NCI-H82 treated with DMSO at 0.1 percent for 48 hours (cell line): ENCODE results near the gene KRTAP2-3.
"Not testable (repeated sequence)": the region's sequence is repeated elsewhere in the genome, so short reads cannot be mapped to it uniquely, and the experiment has no call there.

Source experiments
- DNase-seq: peaks from one replicate; lab custom pipeline; 2025; ENCODE audit not compliant: unreplicated experiment; lab: John Stamatoyannopoulos, UW

Gene KRTAP2-3

GRCh38 chr17:41069031-41069430 lies 9.1 kb upstream of the KRTAP2-3 start:
- DNase-seq = no peak

GRCh38 chr17:41067281-41067680 lies 7.4 kb upstream of the KRTAP2-3 start:
- DNase-seq = no peak

- no peak for DNase-seq
Measured at GRCh38 chr17:41065829-41066624, 6.1 kb upstream of the KRTAP2-3 start, which contains the start of gene KRTAP2-4. Gene KRTAP2-4, minus strand, starts transcription at chr17:41065879. Its CDS starts 34 bp downstream, at chr17:41065845.

- not testable (repeated sequence) for DNase-seq
Measured at GRCh38 chr17:41065016-41065689, 5.2 kb upstream of the KRTAP2-3 start.

GRCh38 chr17:41064301-41064700 lies 4.4 kb upstream of the KRTAP2-3 start:
- DNase-seq = no peak

- no peak for DNase-seq
Measured at GRCh38 chr17:41063449-41063848, 3.5 kb upstream of the KRTAP2-3 start.

- no peak for DNase-seq
Measured at GRCh38 chr17:41061964-41062363, 2.0 kb upstream of the KRTAP2-3 start.

GRCh38 chr17:41059276-41060051 lies 450 bp downstream of the KRTAP2-3 start:
- DNase-seq = not testable (repeated sequence)

- no peak for DNase-seq
Measured at GRCh38 chr17:41058741-41059140, 1.2 kb downstream of the KRTAP2-3 start.

- DNase-seq = no peak
Measured at GRCh38 chr17:41057547-41057946, 2.4 kb downstream of the KRTAP2-3 start.

GRCh38 chr17:41055130-41055529 lies 4.8 kb downstream of the KRTAP2-3 start, which contains the start of gene KRTAP2-2:
Gene KRTAP2-2, minus strand, starts transcription at chr17:41055230. Its CDS starts 19 bp downstream, at chr17:41055211.
- DNase-seq = not testable (repeated sequence)

GRCh38 chr17:41054556-41054955 lies 5.4 kb downstream of the KRTAP2-3 start:
- DNase-seq = not testable (repeated sequence)

- DNase-seq = no peak
Measured at GRCh38 chr17:41054025-41054424, 5.9 kb downstream of the KRTAP2-3 start.

GRCh38 chr17:41052566-41052965 lies 7.3 kb downstream of the KRTAP2-3 start:
- DNase-seq = no peak

GRCh38 chr17:41049110-41049509 lies 10.8 kb downstream of the KRTAP2-3 start:
- no peak for DNase-seq

GRCh38 chr17:41048441-41048840 lies 11.5 kb downstream of the KRTAP2-3 start:
- DNase-seq = no peak

GRCh38 chr17:41046735-41047465 lies 13.0 kb downstream of the KRTAP2-3 start, which contains the start of gene KRTAP2-1:
Gene KRTAP2-1, minus strand, starts transcription at chr17:41047316. Its CDS starts 49 bp downstream, at chr17:41047267.
- DNase-seq = not testable (repeated sequence)

GRCh38 chr17:41042953-41043352 lies 17.0 kb downstream of the KRTAP2-3 start:
- no peak for DNase-seq

GRCh38 chr17:41040783-41041571 lies 18.9 kb downstream of the KRTAP2-3 start, which contains the start of gene KRTAP1-1:
Gene KRTAP1-1, minus strand, starts transcription at chr17:41041450. Its CDS starts 53 bp downstream, at chr17:41041397.
- DNase-seq = not testable (repeated sequence)
